Germinal center (tissue), 1 donor: Measurements from ENCODE around the gene SLC6A5.

ENCODE experiments used
- DNase-seq: peaks from one replicate; pipeline ENCODE4 v3.0.0; 2012; ENCODE audit warnings: mixed read lengths, low spot score

The SLC6A5 gene

GRCh38 chr11:20669820-20670684 is 70.6 kb downstream of the SLC6A5 start:
- no peak for DNase-seq

- DNase-seq = no peak
These were observed 71.6 kb downstream of the SLC6A5 start for GRCh38 chr11:20670932-20671403.

- no peak for DNase-seq
These were observed 72.6 kb downstream of the SLC6A5 start for GRCh38 chr11:20671856-20672546.

GRCh38 chr11:20672575-20672974 is 73.2 kb downstream of the SLC6A5 start:
- DNase-seq = no peak

GRCh38 chr11:20676658-20677057 is 77.2 kb downstream of the SLC6A5 start:
- DNase-seq = no peak

- DNase-seq = no peak
These were observed 89.4 kb downstream of the SLC6A5 start for GRCh38 chr11:20688761-20689160.

- no peak for DNase-seq
These were observed 108.5 kb downstream of the SLC6A5 start for GRCh38 chr11:20707876-20708275.
